H1 (cell line): ENCODE measurements around the gene KLHL29. TPM values are rescaled to one million over a fixed set of nuclear protein-coding genes. Genes with fewer than 3 reads are reported as not detected.

Experiments used
- CTCF ChIA-PET: fragments of 300-600 bp; sonication (Branson Sonifier 250); formaldehyde crosslinking; loops from one replicate; lab custom pipeline; 2021; ENCODE audit not compliant: partially characterized antibody; lab: Charles Lee
- POLR2A ChIA-PET: fragments of 300-600 bp; sonication (Branson Sonifier 250); formaldehyde crosslinking; loops from one replicate; lab custom pipeline; 2021; ENCODE audit warnings: inconsistent platforms; ENCODE audit not compliant: partially characterized antibody; lab: Charles Lee
- DNase-seq, 2 experiments: peaks; one replicate each; pipeline versions ENCODE4 v3.0.0 to v3.0.0-alpha.2; 2010 to 2022; ENCODE audit warnings: low spot score in 2 of 2, low read depth in 1 of 2, mixed read lengths in 1 of 2
- FAIRE-seq: peaks from 2 replicates; lab custom pipeline; 2011; peaks lifted over from hg19 to GRCh38; lab: Jason Lieb, UNC
- H2AFZ ChIP-seq: 2 replicates; pipeline ENCODE4 v1.8.1; 2012; ENCODE audit warnings: low read length, inconsistent platforms
- H2AK5ac ChIP-seq: 2 replicates; pipeline ENCODE4 v1.6.1; 2013; ENCODE audit warnings: low read depth, low read length
- H2BK120ac ChIP-seq: replicated peaks from 2 replicates; pipeline ENCODE3; 2013; ENCODE audit warnings: low read depth, low read length, inconsistent platforms
- H2BK12ac ChIP-seq: 2 replicates; pipeline ENCODE4 v1.6.1; 2013; ENCODE audit warnings: low read depth, low read length
- H2BK15ac ChIP-seq: 2 replicates; pipeline ENCODE4 v1.6.1; 2013; ENCODE audit warnings: low read length
- H2BK20ac ChIP-seq: 2 replicates; pipeline ENCODE4 v1.6.1; 2013; ENCODE audit warnings: low read length
- H2BK5ac ChIP-seq: 2 replicates; pipeline ENCODE4 v1.6.1; 2013; ENCODE audit warnings: low read depth, low read length
- H3K14ac ChIP-seq: 2 replicates; pipeline ENCODE4 v1.6.1; 2013; ENCODE audit warnings: inconsistent platforms; ENCODE audit not compliant: insufficient read length
- H3K18ac ChIP-seq: 2 replicates; pipeline ENCODE4 v1.6.1; 2013; ENCODE audit warnings: low read length; ENCODE audit errors: extremely low read depth
- H3K23ac ChIP-seq: 2 replicates; pipeline ENCODE4 v1.6.1; 2013; ENCODE audit warnings: inconsistent platforms; ENCODE audit not compliant: insufficient read length
- H3K23me2 ChIP-seq: 2 replicates; pipeline ENCODE4 v1.6.1; 2013; ENCODE audit warnings: low read depth, low read length
- H3K27ac ChIP-seq: 2 replicates; pipeline ENCODE4 v1.6.1; 2011; ENCODE audit warnings: low read depth, low read length, inconsistent platforms
- H3K27me3 ChIP-seq, 4 experiments: replicated peaks in 1 of 4; 1 replicate in 1 of 4; 2 replicates in 3 of 4; pipeline versions ENCODE4 v1.6.1 to v1.8.1; 2011 to 2013; ENCODE audit warnings: low read length in 3 of 4, mild to moderate bottlenecking in 3 of 4, inconsistent platforms in 2 of 4, mixed read lengths in 2 of 4, moderate library complexity in 1 of 4; ENCODE audit not compliant: control insufficient read depth in 3 of 4, insufficient read depth in 3 of 4; ENCODE audit errors: extremely low read depth in 1 of 4
- H3K36me3 ChIP-seq, 4 experiments: 2 replicates each; pipeline versions ENCODE4 v1.6.1 to v1.8.1; 2011 to 2013; ENCODE audit warnings: mild to moderate bottlenecking in 4 of 4, low read length in 3 of 4, moderate library complexity in 2 of 4, control low read depth in 1 of 4, inconsistent platforms in 1 of 4; ENCODE audit not compliant: insufficient read depth in 4 of 4, control insufficient read depth in 2 of 4
- H3K4ac ChIP-seq: replicated peaks from 2 replicates; pipeline ENCODE3; 2013; ENCODE audit warnings: low read length, low read depth, mixed read lengths, inconsistent platforms; ENCODE audit not compliant: insufficient read length
- H3K4me1 ChIP-seq, 4 experiments: replicated peaks in 1 of 4; 1 replicate in 1 of 4; 2 replicates in 3 of 4; pipeline versions ENCODE4 v1.6.1 to v1.8.1; 2011 to 2013; ENCODE audit warnings: low read length in 3 of 4, inconsistent platforms in 2 of 4, mixed read lengths in 1 of 4; ENCODE audit not compliant: insufficient read depth in 4 of 4, control insufficient read depth in 3 of 4
- H3K4me2 ChIP-seq, 2 experiments: 2 replicates each; pipeline versions ENCODE4 v1.6.1 to v1.8.1; 2011 to 2013; ENCODE audit warnings: low read depth in 2 of 2, low read length in 2 of 2, control low read depth in 1 of 2, inconsistent platforms in 1 of 2, mild to moderate bottlenecking in 1 of 2; ENCODE audit not compliant: insufficient read depth in 1 of 2
- H3K4me3 ChIP-seq, 4 experiments: fragments of 200-600, 300-600 bp in 1 of 4; sonication (generic), shearing (Covaris generic), sonication (Bioruptor Twin) in 1 of 4; 2 replicates each; pipeline versions ENCODE4 v1.5.1 to v1.8.1; 2011 to 2016; ENCODE audit warnings: low read length in 4 of 4, low read depth in 3 of 4, control low read depth in 2 of 4, inconsistent platforms in 2 of 4, mild to moderate bottlenecking in 2 of 4, mixed read lengths in 1 of 4, moderate library complexity in 1 of 4; ENCODE audit not compliant: insufficient read depth in 2 of 4; ENCODE audit errors: extremely low read depth in 1 of 4
- H3K56ac ChIP-seq: replicated peaks from 2 replicates; pipeline ENCODE3; 2013; ENCODE audit warnings: low read depth, mild to moderate bottlenecking, mixed read lengths, low read length, inconsistent platforms; ENCODE audit not compliant: insufficient read length
- H3K79me1 ChIP-seq: 2 replicates; pipeline ENCODE4 v1.6.1; 2013; ENCODE audit warnings: low read depth, low read length, control low read depth
- H3K79me2 ChIP-seq, 2 experiments: 2 replicates each; pipeline versions ENCODE4 v1.6.1 to v1.8.1; 2012 to 2013; ENCODE audit warnings: low read length in 2 of 2, mild to moderate bottlenecking in 2 of 2, inconsistent platforms in 1 of 2; ENCODE audit not compliant: insufficient read depth in 2 of 2, control insufficient read depth in 1 of 2
- H3K9ac ChIP-seq, 4 experiments: replicated peaks in 1 of 4; 1 replicate in 1 of 4; 2 replicates in 3 of 4; pipeline versions ENCODE4 v1.6.1 to v1.8.1; 2011 to 2013; ENCODE audit warnings: low read depth in 3 of 4, low read length in 3 of 4, control low read depth in 2 of 4, mild to moderate bottlenecking in 2 of 4, moderate library complexity in 2 of 4, inconsistent platforms in 1 of 4; ENCODE audit errors: extremely low read depth in 1 of 4
- H3K9me3 ChIP-seq, 2 experiments: 2 replicates each; pipeline versions ENCODE4 v1.6.1 to v1.8.1; 2012 to 2013; ENCODE audit warnings: mild to moderate bottlenecking in 2 of 2, moderate library complexity in 2 of 2, control low read depth in 1 of 2, inconsistent platforms in 1 of 2, low read depth in 1 of 2, low read length in 1 of 2, mixed read lengths in 1 of 2; ENCODE audit not compliant: insufficient read depth in 2 of 2
- H4K20me1 ChIP-seq, 2 experiments: replicated peaks in 1 of 2; 2 replicates each; pipeline versions ENCODE3 to v1.8.1; 2011 to 2013; ENCODE audit warnings: inconsistent platforms in 2 of 2, low read length in 2 of 2, mild to moderate bottlenecking in 1 of 2; ENCODE audit not compliant: insufficient read depth in 2 of 2, control insufficient read depth in 1 of 2
- H4K5ac ChIP-seq: 2 replicates; pipeline ENCODE4 v1.6.1; 2013; ENCODE audit warnings: low read length, low read depth, mixed read lengths, inconsistent platforms; ENCODE audit not compliant: insufficient read length
- H4K8ac ChIP-seq: 2 replicates; pipeline ENCODE4 v1.8.0; 2013; ENCODE audit warnings: mild to moderate bottlenecking, moderate library complexity, low read length, inconsistent platforms; ENCODE audit not compliant: insufficient read depth; ENCODE audit errors: extremely low read depth
- H4K91ac ChIP-seq: replicated peaks from 2 replicates; pipeline ENCODE3; 2013; ENCODE audit warnings: low read length, mixed read lengths, inconsistent platforms; ENCODE audit not compliant: insufficient read length
- BRCA1 ChIP-seq: IDR thresholded peaks from 2 replicates; pipeline ENCODE4 v1.6.1; 2012; ENCODE audit warnings: low read depth, low read length, improper control_type of control experiment
- CHD2 ChIP-seq: IDR thresholded peaks from 2 replicates; pipeline ENCODE4 v1.6.1; 2012; ENCODE audit warnings: low read length, improper control_type of control experiment
- CREB1 ChIP-seq: IDR thresholded peaks from 2 replicates; pipeline ENCODE4 v1.6.1; 2012; ENCODE audit warnings: inconsistent platforms
- E2F6 ChIP-seq: IDR thresholded peaks from 2 replicates; pipeline ENCODE4 v1.6.1; 2012; ENCODE audit warnings: inconsistent platforms
- EP300 ChIP-seq, 2 experiments: IDR thresholded peaks; 1 replicate in 1 of 2; 2 replicates in 1 of 2; pipeline ENCODE4 v1.6.1; 2011 to 2012; ENCODE audit warnings: low read depth in 2 of 2, low read length in 2 of 2, mild to moderate bottlenecking in 2 of 2, borderline replicate concordance in 1 of 2, inconsistent platforms in 1 of 2, moderate library complexity in 1 of 2
- RBBP5 ChIP-seq: IDR thresholded peaks from 2 replicates; pipeline ENCODE4 v1.7.1; 2012; ENCODE audit warnings: low read depth, mild to moderate bottlenecking, inconsistent platforms, low read length, moderate library complexity, borderline replicate concordance
- SIN3A ChIP-seq, 2 experiments: IDR thresholded peaks in 1 of 2; conservative IDR thresholded peaks in 1 of 2; 2 replicates each; pipeline ENCODE4 v1.6.1; 2011 to 2012; ENCODE audit warnings: low read length in 2 of 2, improper control_type of control experiment in 1 of 2, low read depth in 1 of 2, mild to moderate bottlenecking in 1 of 2
- SP2 ChIP-seq: IDR thresholded peaks from 2 replicates; pipeline ENCODE4 v1.6.1; 2012; ENCODE audit warnings: mild to moderate bottlenecking, low read length, inconsistent platforms
- TBP ChIP-seq: IDR thresholded peaks from 2 replicates; pipeline ENCODE4 v1.6.1; 2011; ENCODE audit warnings: low read depth, low read length, improper control_type of control experiment
- WGBS, 2 experiments: shearing (Covaris generic) in 1 of 2; methylation state at CpG; one replicate each; pipeline versions ENCODE4 v1.1.6 to v1.1.7; 2013 to 2015; ENCODE audit warnings: low lambda C conversion rate in 2 of 2, mixed read lengths in 2 of 2, inconsistent platforms in 1 of 2, low coverage in 1 of 2, missing lambda C conversion rate in 1 of 2; ENCODE audit not compliant: insufficient replicate concordance in 2 of 2, insufficient coverage in 1 of 2, insufficient read length in 1 of 2; ENCODE audit errors: extremely low coverage in 1 of 2, missing lambda C conversion rate in 1 of 2; 5-methylcytosine and 5-hydroxymethylcytosine counted together
- polyA plus RNA-seq, 7 experiments: library from polyadenylated mRNA; depleted of rRNA in 3 of 7; stranded (reverse) in 5 of 7; unstranded in 2 of 7; fragments of >200 nt in 5 of 7; fragments of 200-250 nt in 2 of 7; gene quantifications; 1 replicate in 5 of 7; 2 replicates in 1 of 7; 4 replicates in 1 of 7; pipeline versions ENCODE4 v1.2.1 to v1.2.3, GENCODE V29; 2011 to 2013; ENCODE audit warnings: missing spikeins in 2 of 7, mixed read lengths in 2 of 7
- total RNA-seq: library from RNA; stranded (reverse); fragmentation: NEBNext Ultra II Directional; extraction: Animal tissue kit (Norgen Biotek cat#: 25700); gene quantifications from 2 replicates; pipeline ENCODE4 v1.2.1, GENCODE V29; 2021

Gene KLHL29
- total and polyA plus RNA-seq, 2 of the 8 experiments (the other 6 are each of a cell fraction or from before 2014, with no cell fraction given): 1.1 to 4.7 TPM

- Histone ChIP-seq H3K79me2 (no peaks in the 10 kb centered on the region), H2BK12ac (no peak overlapping the region), H3K9me3 (no peaks in the 10 kb centered on the region; a peak in 1 of 4 replicates), H4K5ac (no peak overlapping the region), H4K8ac (peak overlapping the region; percentile 23; the same call in 1 of the 2 replicates), H2BK20ac (no peak overlapping the region), H3K4ac (no peak overlapping the region), H3K14ac (no peak overlapping the region), H3K4me3 (no peak overlapping the region), H3K23ac (no peak overlapping the region), H2AFZ (no peak overlapping the region), H4K91ac (no peak overlapping the region), H4K20me1 (no peaks in the 10 kb centered on the region), H2BK5ac (no peak overlapping the region), H2AK5ac (no peak overlapping the region), H2BK120ac (no peak overlapping the region), H3K36me3 (no peaks in the 10 kb centered on the region), H3K56ac (no peak overlapping the region), H3K27me3 (no peaks in the 10 kb centered on the region), H3K18ac (no peak overlapping the region), H3K23me2 (no peaks in the 10 kb centered on the region), H3K4me1 (peaks cover 0 to 20% (median 9%) of the 10 kb centered on the region in 4 experiments; a peak in 5 of 7 replicates), H2BK15ac (no peak overlapping the region), H3K4me2 (no peak overlapping the region), H3K27ac (no peak overlapping the region), H3K9ac (no peak overlapping the region), H3K79me1 (no peaks in the 10 kb centered on the region)
- WGBS, 2 experiments: 95% methylated on average over 8 of the region's 9 CpGs; no CpG with 5 or more reads in 1 of the 2 experiments
- CTCF ChIA-PET: no interaction called here
- POLR2A ChIA-PET: no interaction called here
- FAIRE-seq: no peak
- DNase-seq: no peak
- TF ChIP-seq TBP (no peak), EP300 (IDR thresholded peaks at IDR 0.05; ENCODE audit: borderline replicate concordance in 1 of 2, low read depth in 2 of 2, low read length in 2 of 2) (no peak), SP2 (no peak), CREB1 (no peak), E2F6 (no peak), BRCA1 (no peak), SIN3A (conservative IDR thresholded peaks at IDR 0.05 in 1 of 2, IDR thresholded peaks at IDR 0.05 in 1 of 2; ENCODE audit: low read depth in 1 of 2, low read length in 2 of 2) (no peak), RBBP5 (no peak), CHD2 (no peak)
Observed at GRCh38 chr2:23685706-23686105, 300.7 kb downstream of the KLHL29 start.
